RPMI7951 (cell line): ENCODE measurements around the gene NOTCH3. TPM values are rescaled to one million over a fixed set of nuclear protein-coding genes. Genes with fewer than 3 reads are reported as not detected.
A peak's percentile ranks its signal among the peaks of the same experiment; 100 is the strongest.

ENCODE experiments used
- DNase-seq: peaks from one replicate; pipeline ENCODE4 v3.0.0-alpha.2; 2012; ENCODE audit warnings: low read depth
- total RNA-seq: library from RNA; depleted of rRNA; stranded (reverse); fragments of >200 nt; shearing (Covaris generic); gene quantifications from 2 replicates; pipeline ENCODE4 v1.2.3, GENCODE V29; 2014; rRNA removed

The NOTCH3 gene
- total RNA-seq: 0.60 and 0.68 TPM in 2 replicates

- DNase-seq: no peak
Measured at GRCh38 chr19:15200553-15201364, at the start of gene NOTCH3. Gene NOTCH3 (minus strand): TSS chr19:15200995. CDS start chr19:15200905, 90 bp downstream.

GRCh38 chr19:15250640-15250993, 49.8 kb upstream of the NOTCH3 start:
- DNase-seq: no peak

DNA sequence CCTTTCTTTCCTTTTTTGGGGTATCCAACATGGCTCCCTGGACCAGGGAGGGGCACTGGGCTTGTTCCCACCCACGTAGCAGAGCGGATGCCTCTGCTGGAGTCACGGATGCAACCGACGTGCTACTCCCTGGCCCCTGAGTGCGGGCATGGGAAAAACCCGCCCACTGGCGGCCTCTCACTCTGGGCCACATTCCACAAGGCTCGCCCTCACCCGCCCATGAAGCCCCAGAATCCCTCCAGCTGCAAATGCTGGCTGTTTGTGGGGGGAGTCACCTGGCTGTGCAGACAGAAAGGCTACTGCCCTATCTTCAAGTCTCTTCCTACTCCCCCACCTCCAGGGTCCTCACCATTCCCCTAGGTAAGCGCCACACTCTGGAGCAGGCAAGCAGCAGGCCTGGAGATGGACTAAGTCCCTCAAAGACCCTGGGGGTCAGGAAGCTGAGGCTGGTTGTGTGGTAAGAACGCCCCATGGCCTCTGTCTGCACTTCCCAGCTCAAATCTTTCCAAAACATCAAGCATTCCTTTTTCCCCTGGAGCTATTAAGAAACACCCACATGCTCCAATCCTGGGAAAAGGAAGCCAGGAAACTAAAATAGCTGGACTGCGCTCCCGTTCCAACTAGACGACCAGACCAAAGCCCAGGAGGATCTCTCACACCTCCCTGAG, 49.3 kb upstream of the NOTCH3 start:
- peak; percentile 96 for DNase-seq

- DNase-seq: no peak
Measured at GRCh38 chr19:15249528-15249874, 48.7 kb upstream of the NOTCH3 start.

DNA sequence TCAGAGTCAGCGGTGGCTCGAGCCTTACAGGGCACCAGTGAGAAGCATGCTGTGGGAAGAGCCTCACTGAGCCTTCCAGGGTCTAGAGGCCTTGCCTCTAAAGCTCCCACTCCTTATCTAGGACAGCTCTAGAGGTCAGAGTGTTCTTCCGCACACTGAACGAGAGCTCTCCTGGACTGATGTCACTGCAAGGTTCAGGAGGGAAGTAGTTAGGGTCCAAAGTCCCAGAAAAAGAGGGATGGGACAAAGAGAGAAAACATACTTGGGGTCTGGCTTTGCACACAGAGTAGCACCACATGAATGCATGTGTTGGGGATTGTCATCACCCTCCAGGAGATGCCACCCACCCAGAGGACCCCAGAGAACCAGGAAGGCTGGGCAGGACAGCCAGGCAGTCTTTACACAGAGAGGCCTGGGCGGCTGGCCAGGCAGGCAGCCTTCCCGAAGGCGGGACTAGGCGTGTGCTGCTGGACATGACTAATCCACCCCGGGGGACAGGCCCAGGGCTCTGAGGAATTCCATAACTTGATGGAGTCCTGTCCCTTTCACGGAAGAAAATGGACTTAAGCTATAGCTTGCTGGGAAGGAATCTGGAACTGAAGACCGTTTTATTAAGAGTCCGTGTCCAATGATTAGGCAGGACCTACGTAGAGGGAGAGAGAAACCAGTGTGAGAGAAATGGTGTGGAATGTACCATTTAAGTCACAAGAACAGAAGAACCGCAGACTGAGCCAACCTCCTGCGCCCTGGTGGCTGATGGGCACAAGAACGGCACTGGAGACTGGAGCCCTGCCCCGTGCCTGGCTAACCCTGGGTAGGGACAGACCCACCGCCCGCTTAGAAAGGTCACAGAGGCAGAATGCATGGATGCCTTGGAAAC, 48.1 kb upstream of the NOTCH3 start:
- peak; percentile 93 for DNase-seq

GRCh38 chr19:15248106-15248505, 47.3 kb upstream of the NOTCH3 start:
- DNase-seq: peak; percentile 23

DNA sequence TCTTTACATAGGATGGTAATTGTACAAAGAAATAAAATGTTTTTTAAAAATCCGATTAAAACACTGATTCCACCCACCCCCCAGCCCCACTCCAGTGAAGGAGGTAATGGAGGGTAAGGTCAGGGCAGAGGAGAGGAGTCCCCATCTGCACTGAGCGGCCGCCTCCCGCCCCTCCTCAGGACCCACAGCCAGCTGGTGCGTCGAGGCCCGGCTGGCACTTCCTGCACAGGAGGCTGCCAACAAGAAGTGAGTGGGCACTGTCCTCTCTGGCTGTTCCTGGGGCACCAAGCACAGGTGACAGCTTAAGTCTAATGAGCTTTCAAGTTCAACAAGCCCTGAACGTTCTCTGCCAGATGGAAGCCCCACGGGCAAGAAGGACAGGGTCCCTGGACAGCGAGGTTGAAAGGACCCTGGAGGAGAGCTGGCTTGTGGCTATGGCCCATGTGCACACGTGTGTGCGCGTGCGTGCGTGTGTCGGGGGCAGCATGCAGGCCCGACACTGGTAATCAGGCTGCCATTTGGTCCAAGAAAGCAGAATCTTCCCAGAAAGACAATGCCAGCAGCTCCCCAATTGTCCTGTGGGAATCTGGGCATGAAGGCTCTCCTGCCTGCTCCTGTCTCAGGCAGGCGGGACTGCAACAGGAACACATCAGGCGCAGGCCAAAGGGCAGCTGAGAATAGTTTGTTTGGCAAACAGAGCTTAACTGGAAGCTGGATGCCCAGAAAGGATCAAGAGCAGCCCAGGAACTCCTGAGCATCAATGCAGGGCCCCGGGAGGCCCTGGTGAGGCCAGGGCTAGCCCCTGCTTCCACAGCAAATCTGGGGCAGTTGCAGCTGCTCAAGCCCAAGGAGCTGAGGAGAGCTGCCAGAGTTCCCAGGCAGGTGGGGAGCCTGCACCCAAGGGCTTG, 46.6 kb upstream of the NOTCH3 start:
- DNase-seq: no peak

GRCh38 chr19:15246198-15246481, 45.3 kb upstream of the NOTCH3 start:
- DNase-seq: no peak

- DNase-seq: no peak
Measured at GRCh38 chr19:15245370-15246197, 44.8 kb upstream of the NOTCH3 start.

GRCh38 chr19:15244808-15245207, 44.0 kb upstream of the NOTCH3 start:
- no peak for DNase-seq

- DNase-seq: no peak
Measured at GRCh38 chr19:15244106-15244803, 43.5 kb upstream of the NOTCH3 start.

GRCh38 chr19:15243236-15243957, 42.6 kb upstream of the NOTCH3 start:
- DNase-seq: no peak

GRCh38 chr19:15241259-15241910, 40.6 kb upstream of the NOTCH3 start:
- DNase-seq: no peak

- peak; percentile 37 for DNase-seq
Measured at GRCh38 chr19:15240515-15240914, 39.7 kb upstream of the NOTCH3 start.

DNA sequence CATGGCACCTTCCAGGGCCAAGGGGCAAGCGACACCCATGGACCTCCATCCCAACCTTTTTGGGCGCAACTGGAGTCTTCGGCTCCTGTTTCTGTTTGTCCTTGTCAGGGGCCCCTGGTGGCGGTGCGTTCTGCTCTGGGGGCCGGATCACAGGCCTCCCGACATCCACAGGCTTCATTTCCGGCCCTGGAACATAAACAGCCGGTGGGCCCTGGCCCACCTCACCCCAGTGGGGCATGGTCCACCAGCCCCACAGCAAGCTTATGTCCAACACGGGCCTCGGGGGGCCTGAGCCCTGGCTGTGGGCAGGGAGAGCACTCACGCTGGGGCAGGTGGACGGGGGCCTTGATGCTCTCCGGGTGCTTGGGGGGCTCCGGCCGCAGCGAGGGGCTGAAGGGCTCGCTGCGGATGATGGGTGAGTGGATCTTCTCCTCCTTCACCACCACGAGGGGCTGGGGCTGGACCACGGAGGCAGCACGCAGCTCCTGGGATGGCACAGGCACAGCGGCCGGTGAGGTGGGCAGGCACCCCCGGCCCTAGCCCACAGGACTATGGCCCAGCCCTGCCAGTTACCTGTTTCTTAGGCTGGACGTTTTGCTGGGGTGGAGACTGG, 38.6 kb upstream of the NOTCH3 start:
- no peak for DNase-seq

DNA sequence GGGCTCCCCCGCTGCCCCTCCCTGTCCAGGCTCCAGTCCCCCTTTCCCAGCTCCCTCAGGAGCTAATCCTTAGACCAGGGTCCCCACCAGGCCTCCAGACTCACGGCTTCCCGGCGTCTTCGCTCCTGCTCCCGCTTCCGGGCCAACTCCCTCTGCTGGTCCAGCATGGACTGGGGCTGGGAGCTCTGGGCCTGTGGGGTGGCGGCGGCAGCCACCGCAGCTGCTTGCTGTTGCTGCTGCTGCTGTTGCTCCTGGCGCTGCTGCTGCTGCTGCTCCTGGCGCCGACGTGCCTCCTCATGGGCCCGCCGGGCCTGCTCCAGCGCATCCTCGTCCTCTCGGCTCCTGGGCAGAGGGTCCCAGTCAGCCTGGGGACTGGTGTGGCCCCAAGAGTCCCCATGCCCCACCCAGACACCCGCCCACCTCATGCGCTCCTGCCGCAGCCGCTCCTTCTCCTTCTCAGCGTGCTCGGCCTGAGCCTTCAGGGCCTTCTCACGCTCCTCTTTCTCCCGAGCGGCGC, 37.9 kb upstream of the NOTCH3 start:
- DNase-seq: no peak

- no peak for DNase-seq
Measured at GRCh38 chr19:15237759-15238638, 37.2 kb upstream of the NOTCH3 start.
